T-helper 1 cell treated with Interleukin-12 subunit alpha and Interleukin-12 subunit beta and Interleukin-4 antibody, amounts not matched to agents 30 μg/mL and 1 μg/mL, for 36 hours (primary cell): ENCODE results near the gene CCDC33.
"Not testable (repeated sequence)": the region's sequence is repeated elsewhere in the genome, so short reads cannot be mapped to it uniquely, and the experiment has no call there.

Experiments used
- H3K27ac Mint-ChIP-seq: one replicate; pipeline ENCODE4 v1.8.0; 2021; ENCODE audit warnings: mild to moderate bottlenecking, mixed read lengths
- H3K27me3 Mint-ChIP-seq: one replicate; pipeline ENCODE4 v1.8.0; 2021; ENCODE audit warnings: low read depth, mixed read lengths
- H3K36me3 Mint-ChIP-seq: one replicate; pipeline ENCODE4 v1.8.0; 2021; ENCODE audit warnings: low read depth, mixed read lengths
- H3K4me1 Mint-ChIP-seq: one replicate; pipeline ENCODE4 v1.8.0; 2021; ENCODE audit warnings: low read depth, mixed read lengths
- H3K4me3 Mint-ChIP-seq: one replicate; pipeline ENCODE4 v1.8.0; 2021; ENCODE audit warnings: mild to moderate bottlenecking, moderate library complexity, mixed read lengths
- H3K9me3 Mint-ChIP-seq: one replicate; pipeline ENCODE4 v1.8.0; 2021; ENCODE audit warnings: mixed read lengths

Gene CCDC33

GRCh38 chr15:74337607-74338211 is 101.6 kb downstream of the CCDC33 start:
- Mint-ChIP-seq H3K27ac (no peak overlapping the region), H3K9me3 (no peaks in the 10 kb centered on the region), H3K27me3 (no peaks in the 10 kb centered on the region), H3K4me1 (no peaks in the 10 kb centered on the region), H3K36me3 (no peaks in the 10 kb centered on the region), H3K4me3 (no peak overlapping the region)

- Mint-ChIP-seq H3K9me3 (no peaks in the 10 kb centered on the region), H3K27me3 (no peaks in the 10 kb centered on the region), H3K4me3 (no peak overlapping the region), H3K36me3 (no peaks in the 10 kb centered on the region), H3K27ac (no peak overlapping the region), H3K4me1 (no peaks in the 10 kb centered on the region)
These were observed 102.5 kb downstream of the CCDC33 start for GRCh38 chr15:74338676-74339075.

- H3K9me3 Mint-ChIP-seq, result no peaks in the 10 kb centered on the region
- no peaks in the 10 kb centered on the region for H3K4me1 Mint-ChIP-seq
- no peaks in the 10 kb centered on the region for H3K27me3 Mint-ChIP-seq
- H3K36me3 Mint-ChIP-seq, result no peaks in the 10 kb centered on the region
- no peak overlapping the region for H3K27ac Mint-ChIP-seq
- H3K4me3 Mint-ChIP-seq, result no peak overlapping the region
These were observed 103.2 kb downstream of the CCDC33 start for GRCh38 chr15:74339371-74339770.

GRCh38 chr15:74340150-74340549 is 104.0 kb downstream of the CCDC33 start:
- Mint-ChIP-seq H3K4me1 (no peaks in the 10 kb centered on the region), H3K27me3 (no peaks in the 10 kb centered on the region)

GRCh38 chr15:74343127-74343796 is 107.1 kb downstream of the CCDC33 start:
- Mint-ChIP-seq H3K4me3 (no peak overlapping the region), H3K36me3 (no peaks in the 10 kb centered on the region), H3K9me3 (no peaks in the 10 kb centered on the region), H3K27ac (no peak overlapping the region), H3K27me3 (no peaks in the 10 kb centered on the region), H3K4me1 (peaks cover 2% of the 10 kb centered on the region)

More at GRCh38 chr15:74340150-74340549, 104.0 kb downstream of the CCDC33 start:
- Mint-ChIP-seq H3K27ac (no peak overlapping the region), H3K4me3 (no peak overlapping the region), H3K36me3 (no peaks in the 10 kb centered on the region), H3K9me3 (no peaks in the 10 kb centered on the region)

- H3K27me3 Mint-ChIP-seq, result no peaks in the 10 kb centered on the region
- H3K36me3 Mint-ChIP-seq, result no peaks in the 10 kb centered on the region
- no peaks in the 10 kb centered on the region for H3K9me3 Mint-ChIP-seq
- H3K4me1 Mint-ChIP-seq, result peaks cover 2% of the 10 kb centered on the region
- no peak overlapping the region for H3K27ac Mint-ChIP-seq
- H3K4me3 Mint-ChIP-seq, result no peak overlapping the region
These were observed 107.6 kb downstream of the CCDC33 start for GRCh38 chr15:74343797-74344127.

- Mint-ChIP-seq H3K36me3 (no peaks in the 10 kb centered on the region), H3K4me1 (peaks cover 2% of the 10 kb centered on the region), H3K27me3 (no peaks in the 10 kb centered on the region), H3K4me3 (no peak overlapping the region), H3K9me3 (no peaks in the 10 kb centered on the region), H3K27ac (no peak overlapping the region)
These were observed 108.9 kb downstream of the CCDC33 start for GRCh38 chr15:74345051-74345450.

- no peak overlapping the region for H3K27ac Mint-ChIP-seq
- no peak overlapping the region for H3K4me3 Mint-ChIP-seq
- peaks cover 2% of the 10 kb centered on the region for H3K4me1 Mint-ChIP-seq
- H3K36me3 Mint-ChIP-seq, result no peaks in the 10 kb centered on the region
- no peaks in the 10 kb centered on the region for H3K9me3 Mint-ChIP-seq
- H3K27me3 Mint-ChIP-seq, result peaks cover 3% of the 10 kb centered on the region
These were observed 111.7 kb downstream of the CCDC33 start for GRCh38 chr15:74347757-74348250.

- peaks cover 1% of the 10 kb centered on the region for H3K9me3 Mint-ChIP-seq
- no peak overlapping the region for H3K27ac Mint-ChIP-seq
- H3K4me1 Mint-ChIP-seq, result peaks cover 2% of the 10 kb centered on the region
- peaks cover 9% of the 10 kb centered on the region for H3K27me3 Mint-ChIP-seq
- H3K36me3 Mint-ChIP-seq, result no peaks in the 10 kb centered on the region
- no peak overlapping the region for H3K4me3 Mint-ChIP-seq
These were observed 113.2 kb downstream of the CCDC33 start for GRCh38 chr15:74349241-74349778.

- Mint-ChIP-seq H3K4me3 (no peak overlapping the region), H3K9me3 (peaks cover 11% of the 10 kb centered on the region), H3K36me3 (peaks cover 1% of the 10 kb centered on the region), H3K4me1 (no peaks in the 10 kb centered on the region), H3K27me3 (peaks cover 22% of the 10 kb centered on the region), H3K27ac (no peak overlapping the region)
These were observed 114.5 kb downstream of the CCDC33 start for GRCh38 chr15:74350295-74351275.

GRCh38 chr15:74351670-74352069 is 115.5 kb downstream of the CCDC33 start:
- peaks cover 25% of the 10 kb centered on the region for H3K27me3 Mint-ChIP-seq

GRCh38 chr15:74352393-74352910 is 116.3 kb downstream of the CCDC33 start:
- no peak overlapping the region for H3K4me3 Mint-ChIP-seq
- H3K4me1 Mint-ChIP-seq, result no peaks in the 10 kb centered on the region
- H3K27me3 Mint-ChIP-seq, result peaks cover 25% of the 10 kb centered on the region
- no peak overlapping the region for H3K27ac Mint-ChIP-seq
- H3K9me3 Mint-ChIP-seq, result peaks cover 11% of the 10 kb centered on the region
- H3K36me3 Mint-ChIP-seq, result peaks cover 1% of the 10 kb centered on the region

More at GRCh38 chr15:74351670-74352069, 115.5 kb downstream of the CCDC33 start:
- no peak overlapping the region for H3K27ac Mint-ChIP-seq
- peaks cover 1% of the 10 kb centered on the region for H3K36me3 Mint-ChIP-seq
- H3K4me3 Mint-ChIP-seq, result no peak overlapping the region
- no peaks in the 10 kb centered on the region for H3K4me1 Mint-ChIP-seq
- H3K9me3 Mint-ChIP-seq, result peaks cover 11% of the 10 kb centered on the region

- not testable (repeated sequence) for H3K36me3 Mint-ChIP-seq, H3K27ac Mint-ChIP-seq, H3K4me1 Mint-ChIP-seq, H3K4me3 Mint-ChIP-seq
- H3K27me3 Mint-ChIP-seq, result peaks cover 25% of the 10 kb centered on the region
- peaks cover 11% of the 10 kb centered on the region for H3K9me3 Mint-ChIP-seq
These were observed 117.9 kb downstream of the CCDC33 start for GRCh38 chr15:74353992-74354391.

GRCh38 chr15:74356050-74356449 is 119.9 kb downstream of the CCDC33 start:
- not testable (repeated sequence) for H3K36me3 Mint-ChIP-seq, H3K4me1 Mint-ChIP-seq, H3K4me3 Mint-ChIP-seq, H3K27ac Mint-ChIP-seq
- Mint-ChIP-seq H3K27me3 (peaks cover 25% of the 10 kb centered on the region), H3K9me3 (peaks cover 11% of the 10 kb centered on the region)
